Measurements from ENCODE around the gene LRRC8C. TPM values are rescaled to one million over a fixed set of nuclear protein-coding genes. Genes with fewer than 3 reads are reported as not detected.

The LRRC8C gene
- total and polyA plus RNA-seq, 2 of the 8 experiments (the other 6 are each of a cell fraction or from before 2014, with no cell fraction given), result 1.1 to 2.1 TPM

DNA sequence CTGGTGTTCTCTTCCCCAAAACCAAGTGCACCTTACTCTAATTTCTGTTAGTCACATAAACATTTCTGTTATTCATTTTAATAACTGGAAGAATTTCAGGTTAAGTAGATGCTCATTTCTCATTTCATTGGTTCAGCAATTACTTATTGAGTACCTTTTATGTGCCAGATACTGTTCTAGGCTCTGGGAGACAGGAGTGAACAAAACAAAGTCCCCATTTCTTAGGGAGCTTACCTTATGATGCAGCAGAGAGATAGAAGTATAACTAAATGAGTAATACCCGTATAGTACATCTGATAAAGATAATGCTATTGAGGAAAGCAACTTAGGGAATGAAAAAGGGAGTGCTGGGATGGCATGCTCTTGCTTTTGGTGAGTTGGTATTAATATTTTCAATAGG is 33.7 kb downstream of the LRRC8C start:
- 84% methylated on average over 1 of the region's 1 CpG; no CpG with 5 or more reads in 1 of the 2 experiments for WGBS, 2 experiments (ENCODE audit: extremely low coverage in 1 of 2, insufficient coverage in 1 of 2, insufficient read length in 1 of 2, insufficient replicate concordance in 2 of 2, low coverage in 1 of 2, low lambda C conversion rate in 2 of 2, missing lambda C conversion rate in 1 of 2)
- POLR2A ChIA-PET (ENCODE audit: partially characterized antibody), result no interaction called here

More for the DNA sequence above, 33.7 kb downstream of the LRRC8C start:
- Histone ChIP-seq H3K27me3 (replicated peaks in 1 of 4; ENCODE audit: control insufficient read depth in 3 of 4, extremely low read depth in 1 of 4, insufficient read depth in 3 of 4, low read length in 3 of 4) (no peaks in the 10 kb centered on the region), H3K4me3 (ENCODE audit: extremely low read depth in 1 of 4, insufficient read depth in 2 of 4, low read depth in 3 of 4, low read length in 4 of 4) (no peak overlapping the region), H3K79me2 (ENCODE audit: control insufficient read depth in 1 of 2, insufficient read depth in 2 of 2, low read length in 2 of 2) (no peaks in the 10 kb centered on the region), H3K56ac (replicated peaks; ENCODE audit: insufficient read length, low read depth, low read length) (no peak overlapping the region), H2AK5ac (ENCODE audit: low read depth, low read length) (no peak overlapping the region), H3K79me1 (ENCODE audit: low read depth, low read length) (no peaks in the 10 kb centered on the region), H3K27ac (ENCODE audit: low read depth, low read length) (no peak overlapping the region), H2BK20ac (ENCODE audit: low read length) (no peak overlapping the region), H4K5ac (ENCODE audit: insufficient read length, low read depth, low read length) (no peak overlapping the region), H2BK15ac (ENCODE audit: low read length) (no peak overlapping the region), H2BK12ac (ENCODE audit: low read depth, low read length) (no peak overlapping the region), H3K9me3 (ENCODE audit: insufficient read depth in 2 of 2, low read depth in 1 of 2, low read length in 1 of 2) (no peaks in the 10 kb centered on the region), H4K91ac (replicated peaks; ENCODE audit: insufficient read length, low read length) (no peak overlapping the region), H3K14ac (ENCODE audit: insufficient read length) (no peak overlapping the region), H3K4ac (replicated peaks; ENCODE audit: insufficient read length, low read depth, low read length) (no peak overlapping the region), H2AFZ (ENCODE audit: low read length) (no peak overlapping the region), H2BK5ac (ENCODE audit: low read depth, low read length) (no peak overlapping the region), H3K23me2 (ENCODE audit: low read depth, low read length) (no peaks in the 10 kb centered on the region), H2BK120ac (replicated peaks; ENCODE audit: low read depth, low read length) (no peak overlapping the region), H4K8ac (ENCODE audit: extremely low read depth, insufficient read depth, low read length) (no peak overlapping the region), H3K18ac (ENCODE audit: extremely low read depth, low read length) (no peak overlapping the region), H3K36me3 (ENCODE audit: control insufficient read depth in 2 of 4, insufficient read depth in 4 of 4, low read length in 3 of 4) (no peaks in the 10 kb centered on the region), H4K20me1 (replicated peaks in 1 of 2; ENCODE audit: control insufficient read depth in 1 of 2, insufficient read depth in 2 of 2, low read length in 2 of 2) (peaks cover 0 to 2% of the 10 kb centered on the region in 2 experiments), H3K4me1 (replicated peaks in 1 of 4; ENCODE audit: control insufficient read depth in 3 of 4, insufficient read depth in 4 of 4, low read length in 3 of 4) (no peaks in the 10 kb centered on the region), H3K4me2 (ENCODE audit: insufficient read depth in 1 of 2, low read depth in 2 of 2, low read length in 2 of 2) (no peak overlapping the region), H3K9ac (replicated peaks in 1 of 4; ENCODE audit: extremely low read depth in 1 of 4, low read depth in 3 of 4, low read length in 3 of 4) (no peak overlapping the region), H3K23ac (ENCODE audit: insufficient read length) (no peak overlapping the region)
- DNase-seq (ENCODE audit: low read depth in 1 of 2, low spot score in 2 of 2) (no peak), FAIRE-seq (no peak)
- no peak for TF ChIP-seq RNF2 (IDR thresholded peaks at IDR 0.05; ENCODE audit: borderline replicate concordance, low read depth, low read length, missing control alignments, poor library complexity, severe bottlenecking)
- CTCF ChIA-PET (ENCODE audit: partially characterized antibody), result interaction anchor here (3.0 kb wide), 1 partner anchor 26 kb away, joined by 12 read pairs; no protein-coding TSS in a partner anchor

Measured in H1 (cell line).